ENCODE results near the gene TNFSF8. TPM values are rescaled to one million over a fixed set of nuclear protein-coding genes. Genes with fewer than 3 reads are reported as not detected.

The TNFSF8 gene
- total and polyA plus RNA-seq, 2 of the 4 experiments (the other 2 are of a cell fraction), result not detected

- no peak overlapping the region for H3K9ac ChIP-seq (ENCODE audit: low read depth, low read length)
- no CpG with 5 or more reads among the region's 1 CpG for WGBS, 2 experiments (ENCODE audit: extremely low coverage in 2 of 2, insufficient read length in 1 of 2)
- H3K27me3 ChIP-seq (ENCODE audit: control insufficient read depth, insufficient read depth, low read length), result no peaks in the 10 kb centered on the region; the same call in 1 of the 2 replicates
- H3K4me1 ChIP-seq (ENCODE audit: control insufficient read depth, insufficient read depth, low read length), result peaks cover 5% of the 10 kb centered on the region; the same call in 1 of the 2 replicates
- no peak overlapping the region for H2BK120ac ChIP-seq (ENCODE audit: low read depth, low read length)
- no peak for TF ChIP-seq CTCF (conservative IDR thresholded peaks at IDR 0.05; ENCODE audit: low read depth, low read length)
- TF ChIP-seq CEBPB (IDR thresholded peaks at IDR 0.05; ENCODE audit: low read depth, low read length), result no peak
- no peak for TF ChIP-seq RAD21 (IDR thresholded peaks at IDR 0.05; ENCODE audit: low read length)
- no peak for TF ChIP-seq MAFK (IDR thresholded peaks at IDR 0.05; ENCODE audit: low read depth, low read length)
- H3K36me3 ChIP-seq (ENCODE audit: control insufficient read depth, insufficient read depth, low read length), result no peaks in the 10 kb centered on the region
- H3K14ac ChIP-seq (replicated peaks; ENCODE audit: low read depth, low read length), result no peak overlapping the region
- dilution Hi-C loops (cut with HindIII; ENCODE audit: low sequenced_read_pairs, unreplicated experiment), result no loop called here
- no peak overlapping the region for H2AFZ ChIP-seq (replicated peaks; ENCODE audit: low read length, poor library complexity)
- no peak overlapping the region for H4K8ac ChIP-seq (ENCODE audit: low read depth in 2 of 2, low read length in 2 of 2)
- peaks cover 2% of the 10 kb centered on the region; the same call in 1 of the 2 replicates for H3K9me3 ChIP-seq (ENCODE audit: control insufficient read depth, insufficient read depth, low read length)
- no peak overlapping the region for H4K5ac ChIP-seq (ENCODE audit: low read depth, low read length)
- H3K56ac ChIP-seq (ENCODE audit: extremely low read depth, insufficient read depth, low read length), result no peak overlapping the region
- no peak overlapping the region for H2AK9ac ChIP-seq (replicated peaks; ENCODE audit: low read depth, low read length, poor library complexity)
- no peak overlapping the region for H3K4ac ChIP-seq (ENCODE audit: low read depth, low read length)
- ChIA-PET CTCF (interaction anchor here (1.9 kb wide), 1 partner anchor 23 kb away, joined by 4 read pairs; no protein-coding TSS in a partner anchor), POLR2A (ENCODE audit: unreplicated experiment) (no interaction called here)
- no peak overlapping the region for H2BK20ac ChIP-seq (ENCODE audit: low read depth, low read length)
- no peak overlapping the region for H3K18ac ChIP-seq (ENCODE audit: low read depth, low read length)
- no peak overlapping the region for H2BK15ac ChIP-seq (ENCODE audit: low read depth, low read length)
- intact Hi-C loops (cut with micrococcal nuclease), result no loop called here
- no peaks in the 10 kb centered on the region for H3K9me1 ChIP-seq (ENCODE audit: insufficient read depth, low read length)
- no peak overlapping the region for H3K4me2 ChIP-seq (ENCODE audit: low read depth, low read length)
- H3K79me1 ChIP-seq (ENCODE audit: low read depth in 1 of 2, low read length in 2 of 2), result no peaks in the 10 kb centered on the region
- no peaks in the 10 kb centered on the region for H4K20me1 ChIP-seq (ENCODE audit: insufficient read depth, low read length)
- H2AK5ac ChIP-seq (ENCODE audit: low read depth, low read length), result no peak overlapping the region
- no peak overlapping the region for H3K23ac ChIP-seq (ENCODE audit: low read depth, low read length)
- H3K27ac ChIP-seq (ENCODE audit: insufficient read depth, low read length), result no peak overlapping the region
- DNase-seq (no peak), ATAC-seq (ENCODE audit: low read depth) (no peak)
- no peak overlapping the region for H3K4me3 ChIP-seq (ENCODE audit: insufficient read depth, low read depth, low read length)
- in situ Hi-C loops (cut with MboI; ENCODE audit: low sequenced_read_pairs), result no loop called here
- BruUV-seq (replicated peaks), result no TSS peak
- no peak overlapping the region for H4K91ac ChIP-seq (ENCODE audit: insufficient read depth, low read depth, low read length)
- H2BK5ac ChIP-seq (ENCODE audit: low read depth, low read length, poor library complexity, severe bottlenecking), result no peak overlapping the region
These were observed 46.7 kb downstream of the TNFSF8 start for GRCh38 chr9:114883709-114884108.

All from IMR-90 (cell line).